Pancreas (tissue), 10 donors: ENCODE results near the gene ZNF48. TPM values are rescaled to one million over a fixed set of nuclear protein-coding genes. Genes with fewer than 3 reads are reported as not detected.

Experiments used
- ATAC-seq, 4 donors: fragments of 200-7000 bp; cut with Tn5 transposase; one replicate each; pipeline versions ENCODE4 v1.8.0 to v1.9.1; 2020; ENCODE audit warnings: mild to moderate bottlenecking in 4 of 4, moderate library complexity in 4 of 4
- DNase-seq, 6 donors: peaks; one replicate each; pipeline ENCODE4 v3.0.0-alpha.2; 2020
- FAIRE-seq: peaks from 2 replicates; lab custom pipeline; 2012; peaks lifted over from hg19 to GRCh38; lab: Jason Lieb, UNC
- H3K27ac ChIP-seq, 4 donors: fragments of 200-600 bp; sonication (generic); 1 replicate in 3 of 4; 2 replicates in 1 of 4; pipeline versions ENCODE4 v1.5.0 to v1.8.0; 2020
- H3K27me3 ChIP-seq, 4 donors: fragments of 200-600 bp; one replicate each; pipeline ENCODE4 v1.8.0; 2021
- H3K36me3 ChIP-seq, 3 donors: fragments of 200-600 bp; sonication (generic) in 1 of 3; one replicate each; pipeline versions ENCODE4 v1.5.0 to v1.8.0; 2020 to 2021
- H3K4me1 ChIP-seq, 3 donors: fragments of 200-600 bp; one replicate each; pipeline ENCODE4 v1.8.0; 2021
- H3K4me3 ChIP-seq, 4 donors: fragments of 200-600 bp; sonication (generic) in 2 of 4; one replicate each; pipeline versions ENCODE4 v1.5.0 to v1.8.0; 2020 to 2021
- H3K9me3 ChIP-seq, 4 donors: fragments of 200-600 bp; one replicate each; pipeline ENCODE4 v1.8.0; 2021
- WGBS, 2 donors: extraction: QIAGEN DNeasy Blood & Tissue Kit; methylation state at CpG; one replicate each; pipeline ENCODE4 v1.1.7; 2013; 5-methylcytosine and 5-hydroxymethylcytosine counted together
- intact Hi-C, 3 donors: fragments of 100-400 bp; cut with DNase I; formaldehyde crosslinking; loops; one replicate each; pipeline versions ENCODE4 v1.11.1 to v1.14.2; 2022
- polyA plus RNA-seq, 2 donors: library from polyadenylated mRNA; stranded (reverse); fragments of 200-250 nt; gene quantifications; one replicate each; pipeline ENCODE4 v1.2.3, GENCODE V29; 2013
- total RNA-seq, 6 donors: library from RNA; stranded (reverse); fragmentation: NEBNext Ultra II Directional in 4 of 6; extraction: Animal tissue kit (Norgen Biotek cat#: 25700) in 4 of 6; gene quantifications; one replicate each; pipeline versions ENCODE4 v1.2.1 to v1.2.4, GENCODE V29; 2021 to 2023
- TF ChIP-seq, protein P1 (sequence below), 4 donors: fragments of 200-600 bp; sonication (generic) in 3 of 4; IDR thresholded peaks; one replicate each; pipeline versions ENCODE4 v1.5.0 to v1.8.0; 2021; ENCODE audit warnings: antibody characterized with exemption in 4 of 4
- donor health status: healthy with polysubstance abuse.
- donor health status: DM: no; HTN: no; CAD: no; lungs with moderate emphysema.
- donor health status: DM: no; HTN: no; CAD: no.
- donor health status: control.
- donor health status: control.
- donor health status: Bipolar disorder and iron deficiency.
- donor health status: DM: yes; HTN: yes; CAD: no.
- donor health status: DM: no; HTN: no; CAD: no.
- donor health status: DM: no; HTN: no; CAD: no.
- donor health status: DM: yes; HTN: yes; CAD: no.

Gene ZNF48
- total and polyA plus RNA-seq, 8 donors, result 3.1 to 6.5 (median 4.6) TPM

DNA sequence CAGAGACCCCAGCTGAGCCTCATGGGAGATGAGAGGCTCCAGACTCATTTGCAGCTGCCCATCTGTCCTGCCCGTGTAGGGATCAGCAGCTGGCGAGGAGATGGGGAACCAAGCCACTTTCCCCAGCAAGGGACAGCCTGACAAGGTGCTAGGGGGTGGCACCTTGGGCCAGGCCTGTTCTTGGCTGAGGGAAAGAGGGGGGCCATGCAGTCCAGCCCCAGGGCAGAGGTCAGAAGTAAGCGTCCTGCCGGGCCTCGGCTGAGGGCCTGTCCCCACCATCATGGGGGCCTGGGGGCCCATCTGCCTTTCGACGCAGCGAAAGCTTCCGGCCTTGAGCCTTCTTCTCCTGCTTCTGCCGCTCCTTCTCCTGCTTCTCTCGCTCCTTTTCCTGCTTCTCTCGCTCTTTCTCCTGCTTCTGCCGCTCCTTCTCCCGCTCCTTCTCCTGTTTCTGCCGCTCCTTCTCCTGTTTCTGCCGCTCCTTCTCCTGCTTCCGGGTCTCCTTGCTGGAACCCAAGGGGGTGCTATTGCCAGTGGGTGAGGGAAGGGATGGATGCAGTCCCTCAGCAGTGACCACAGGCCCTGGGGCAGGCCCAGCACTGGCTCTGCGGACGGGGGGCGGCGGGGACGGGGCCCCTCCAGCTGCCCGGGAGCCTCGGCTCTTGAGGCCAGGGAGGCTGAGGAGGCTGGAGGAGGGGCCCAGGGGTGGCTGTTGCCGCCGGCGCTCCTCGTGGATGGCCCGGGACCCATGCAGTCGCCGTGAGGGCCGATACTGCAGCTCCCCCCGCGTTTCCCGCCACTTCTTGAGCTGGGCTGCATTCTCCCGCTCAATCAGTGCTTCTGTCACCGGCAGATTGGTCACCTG is 37.3 kb upstream of the ZNF48 start:
- ATAC-seq (no peak), FAIRE-seq (no peak), DNase-seq (peak in 2 of 6 donors; percentile 16 to 55)
- WGBS, 2 donors, result 86 to 88% methylated on average over 35 to 37 of the region's 37 CpGs
- H3K36me3 ChIP-seq, result peaks cover 0 to 19% (median 4%) of the 10 kb centered on the region in 3 donors
- no peak overlapping the region for H3K4me3 ChIP-seq
- intact Hi-C loops, result no loop called here
- H3K27me3 ChIP-seq, result no peaks in the 10 kb centered on the region
- no peak overlapping the region for H3K27ac ChIP-seq
- TF ChIP-seq, protein P1, sequence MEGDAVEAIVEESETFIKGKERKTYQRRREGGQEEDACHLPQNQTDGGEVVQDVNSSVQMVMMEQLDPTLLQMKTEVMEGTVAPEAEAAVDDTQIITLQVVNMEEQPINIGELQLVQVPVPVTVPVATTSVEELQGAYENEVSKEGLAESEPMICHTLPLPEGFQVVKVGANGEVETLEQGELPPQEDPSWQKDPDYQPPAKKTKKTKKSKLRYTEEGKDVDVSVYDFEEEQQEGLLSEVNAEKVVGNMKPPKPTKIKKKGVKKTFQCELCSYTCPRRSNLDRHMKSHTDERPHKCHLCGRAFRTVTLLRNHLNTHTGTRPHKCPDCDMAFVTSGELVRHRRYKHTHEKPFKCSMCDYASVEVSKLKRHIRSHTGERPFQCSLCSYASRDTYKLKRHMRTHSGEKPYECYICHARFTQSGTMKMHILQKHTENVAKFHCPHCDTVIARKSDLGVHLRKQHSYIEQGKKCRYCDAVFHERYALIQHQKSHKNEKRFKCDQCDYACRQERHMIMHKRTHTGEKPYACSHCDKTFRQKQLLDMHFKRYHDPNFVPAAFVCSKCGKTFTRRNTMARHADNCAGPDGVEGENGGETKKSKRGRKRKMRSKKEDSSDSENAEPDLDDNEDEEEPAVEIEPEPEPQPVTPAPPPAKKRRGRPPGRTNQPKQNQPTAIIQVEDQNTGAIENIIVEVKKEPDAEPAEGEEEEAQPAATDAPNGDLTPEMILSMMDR (IDR thresholded peaks at IDR 0.05), result no peak
- H3K4me1 ChIP-seq, result peaks cover under 1 to 15% (median 11%) of the 10 kb centered on the region in 3 donors
- no peaks in the 10 kb centered on the region for H3K9me3 ChIP-seq

DNA sequence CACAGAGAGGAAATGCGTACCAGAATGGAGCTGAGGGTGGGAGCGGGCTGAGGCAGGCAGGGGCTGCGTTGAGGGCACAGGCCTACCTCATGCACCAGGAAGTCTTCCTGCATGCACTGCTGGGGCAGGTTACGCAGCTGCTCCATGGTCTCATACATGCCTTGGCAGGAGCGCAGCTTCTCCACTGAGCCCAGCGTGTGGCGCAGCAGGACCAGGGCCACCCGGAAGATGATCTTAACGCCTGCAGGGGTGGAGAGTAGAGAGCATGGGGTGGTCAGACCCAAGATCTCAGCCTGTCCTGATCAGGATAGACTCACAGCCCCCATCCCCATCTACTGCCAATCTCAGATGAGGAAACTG is 36.7 kb upstream of the ZNF48 start:
- H3K9me3 ChIP-seq, result no peaks in the 10 kb centered on the region
- 94% methylated on average over 9 of the region's 9 CpGs for WGBS, 2 donors
- TF ChIP-seq, protein P1 (IDR thresholded peaks at IDR 0.05), result no peak
- no peak for ATAC-seq
- H3K27ac ChIP-seq, result no peak overlapping the region
- H3K4me1 ChIP-seq, result peaks cover 0 to 10% (median 7%) of the 10 kb centered on the region in 3 donors
- peaks cover 0 to 17% (median 4%) of the 10 kb centered on the region in 3 donors for H3K36me3 ChIP-seq
- intact Hi-C loops, result no loop called here
- no peaks in the 10 kb centered on the region for H3K27me3 ChIP-seq
- FAIRE-seq, result no peak
- no peak overlapping the region for H3K4me3 ChIP-seq
- peak in 2 of 6 donors; percentile 16 to 51 for DNase-seq

DNA sequence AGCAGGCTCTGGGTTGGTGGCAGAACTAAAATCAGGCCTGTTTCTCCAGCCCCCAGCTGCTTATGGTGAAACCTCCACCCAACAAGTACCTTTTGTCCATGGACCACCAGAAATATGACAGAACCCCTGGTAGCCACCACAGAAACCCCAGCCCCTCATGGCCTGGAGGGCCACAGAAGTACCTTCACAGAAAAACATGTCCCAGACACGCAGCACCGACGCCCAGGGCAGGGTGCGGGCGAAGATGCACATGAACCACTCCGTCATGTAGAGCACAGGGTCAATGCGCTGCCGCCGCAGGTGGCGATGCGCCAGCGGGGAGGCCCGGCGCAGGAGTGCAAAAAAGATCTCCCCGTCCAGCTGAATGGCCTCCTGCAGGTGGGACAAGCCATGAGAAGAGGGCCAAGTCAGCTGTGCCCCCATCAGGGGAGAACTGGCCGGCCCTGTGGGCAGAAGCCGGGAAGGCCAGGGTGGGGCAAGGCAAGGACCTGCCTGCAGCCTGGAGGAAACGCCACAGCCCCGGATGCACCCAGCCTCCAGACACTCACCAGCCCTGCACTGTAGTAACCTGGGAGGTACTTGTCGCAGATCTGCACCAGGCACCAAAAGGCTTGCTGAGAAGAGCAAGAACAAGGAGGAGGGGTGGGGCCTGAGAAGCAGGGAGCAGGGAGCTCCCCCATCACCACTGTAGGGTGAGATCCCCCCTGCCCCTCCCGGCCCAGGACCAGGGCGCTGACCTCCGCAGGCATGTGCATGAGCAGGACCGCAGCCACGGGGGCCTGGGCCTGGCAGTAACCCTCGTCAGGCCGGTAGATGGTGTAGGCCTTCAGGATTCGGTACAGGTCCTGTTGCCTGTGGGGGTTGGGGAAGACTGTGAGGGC is 36.0 kb upstream of the ZNF48 start:
- H3K4me3 ChIP-seq, result no peak overlapping the region
- H3K27ac ChIP-seq, result no peak overlapping the region
- H3K36me3 ChIP-seq, result peaks cover 0 to 17% (median 4%) of the 10 kb centered on the region in 3 donors
- no peaks in the 10 kb centered on the region for H3K9me3 ChIP-seq
- TF ChIP-seq, protein P1 (IDR thresholded peaks at IDR 0.05), result no peak
- DNase-seq, result peak in 1 of 6 donors; percentile 74
- ATAC-seq, result no peak
- intact Hi-C loops, result no loop called here
- WGBS, 2 donors, result 90 to 91% methylated on average over 28 of the region's 28 CpGs
- H3K4me1 ChIP-seq, result peaks cover 0 to 3% (median 0%) of the 10 kb centered on the region in 3 donors
- no peaks in the 10 kb centered on the region for H3K27me3 ChIP-seq
- FAIRE-seq, result no peak

DNA sequence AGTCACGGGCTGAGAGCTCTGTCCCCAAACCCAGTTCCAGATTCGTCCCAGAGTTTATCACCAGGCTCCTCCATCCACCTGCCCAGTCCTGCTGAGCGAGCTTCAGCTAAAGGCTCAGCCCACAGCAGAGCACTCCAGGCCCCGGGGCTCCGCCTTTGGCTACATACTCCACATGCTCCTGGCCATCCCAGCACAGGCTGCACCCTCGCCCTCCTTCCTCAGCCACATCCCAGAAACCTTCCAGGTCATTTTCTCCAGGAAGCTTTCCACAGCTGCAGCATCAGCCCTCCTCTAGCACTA is 35.4 kb upstream of the ZNF48 start:
- H3K9me3 ChIP-seq, result no peaks in the 10 kb centered on the region
- TF ChIP-seq, protein P1 (IDR thresholded peaks at IDR 0.05), result no peak
- H3K4me3 ChIP-seq, result no peak overlapping the region
- no peak for FAIRE-seq
- WGBS, 2 donors, result 82 to 89% methylated on average over 6 of the region's 6 CpGs
- no peak overlapping the region for H3K27ac ChIP-seq
- ATAC-seq, result no peak
- H3K4me1 ChIP-seq, result peaks cover 0 to 3% (median 0%) of the 10 kb centered on the region in 3 donors
- no peaks in the 10 kb centered on the region for H3K27me3 ChIP-seq
- H3K36me3 ChIP-seq, result peaks cover 0 to 17% (median 4%) of the 10 kb centered on the region in 3 donors
- intact Hi-C loops, result no loop called here
- peak in 1 of 6 donors; percentile 60 for DNase-seq
